KOPT-K1 (cell line): ENCODE results near the gene CERS6.

Experiments used
- H3K27ac ChIP-seq: fragments of 200-600 bp; sonication (generic); 2 replicates; pipeline ENCODE4 v1.5.1; 2016; ENCODE audit warnings: antibody characterized with exemption, mild to moderate bottlenecking, low read depth, low read length; ENCODE audit not compliant: poor library complexity, severe bottlenecking
- H3K36me3 ChIP-seq: fragments of 200-600 bp; sonication (generic); 2 replicates; pipeline ENCODE4 v1.5.1; 2017; ENCODE audit warnings: antibody characterized with exemption, mild to moderate bottlenecking, low read length, moderate library complexity; ENCODE audit not compliant: insufficient read depth
- H3K9me3 ChIP-seq: fragments of 200-600 bp; sonication (generic); 2 replicates; pipeline ENCODE4 v1.5.1; 2017; ENCODE audit warnings: antibody characterized with exemption, low read length, mild to moderate bottlenecking; ENCODE audit not compliant: insufficient read depth, poor library complexity, severe bottlenecking

The CERS6 gene

GRCh38 chr2:168519534-168520308 is 63.6 kb downstream of the CERS6 start:
- no peaks in the 10 kb centered on the region for H3K36me3 ChIP-seq
- H3K9me3 ChIP-seq = no peaks in the 10 kb centered on the region
- H3K27ac ChIP-seq = no peak overlapping the region

GRCh38 chr2:168521053-168521741 is 65.1 kb downstream of the CERS6 start:
- Histone ChIP-seq H3K27ac (no peak overlapping the region), H3K9me3 (no peaks in the 10 kb centered on the region), H3K36me3 (no peaks in the 10 kb centered on the region)

- no peaks in the 10 kb centered on the region for H3K36me3 ChIP-seq
These were observed 66.4 kb downstream of the CERS6 start for GRCh38 chr2:168522446-168522845.

GRCh38 chr2:168524005-168524404 is 67.9 kb downstream of the CERS6 start:
- Histone ChIP-seq H3K9me3 (no peaks in the 10 kb centered on the region), H3K36me3 (no peaks in the 10 kb centered on the region), H3K27ac (no peak overlapping the region)

More at GRCh38 chr2:168522446-168522845, 66.4 kb downstream of the CERS6 start:
- no peaks in the 10 kb centered on the region for H3K9me3 ChIP-seq
- H3K27ac ChIP-seq = no peak overlapping the region

GRCh38 chr2:168525020-168525419 is 68.9 kb downstream of the CERS6 start:
- H3K36me3 ChIP-seq = no peaks in the 10 kb centered on the region
- H3K9me3 ChIP-seq = no peaks in the 10 kb centered on the region
- H3K27ac ChIP-seq = no peak overlapping the region

- Histone ChIP-seq H3K27ac (no peak overlapping the region), H3K9me3 (no peaks in the 10 kb centered on the region), H3K36me3 (no peaks in the 10 kb centered on the region)
These were observed 69.8 kb downstream of the CERS6 start for GRCh38 chr2:168525716-168526446.

GRCh38 chr2:168526641-168527040 is 70.6 kb downstream of the CERS6 start:
- Histone ChIP-seq H3K36me3 (no peaks in the 10 kb centered on the region), H3K9me3 (no peaks in the 10 kb centered on the region), H3K27ac (no peak overlapping the region)

- Histone ChIP-seq H3K27ac (no peak overlapping the region), H3K9me3 (no peaks in the 10 kb centered on the region), H3K36me3 (no peaks in the 10 kb centered on the region)
These were observed 71.9 kb downstream of the CERS6 start for GRCh38 chr2:168528016-168528415.

- no peaks in the 10 kb centered on the region for H3K36me3 ChIP-seq
- peaks cover 1% of the 10 kb centered on the region for H3K9me3 ChIP-seq
- H3K27ac ChIP-seq = no peak overlapping the region
These were observed 72.4 kb downstream of the CERS6 start for GRCh38 chr2:168528469-168528868.

- H3K27ac ChIP-seq = no peak overlapping the region
- peaks cover 9% of the 10 kb centered on the region for H3K9me3 ChIP-seq
These were observed 73.2 kb downstream of the CERS6 start for GRCh38 chr2:168529054-168529833.

GRCh38 chr2:168529900-168530561 is 74.0 kb downstream of the CERS6 start:
- Histone ChIP-seq H3K9me3 (peaks cover 13% of the 10 kb centered on the region), H3K27ac (no peak overlapping the region), H3K36me3 (no peaks in the 10 kb centered on the region)

More at GRCh38 chr2:168529054-168529833, 73.2 kb downstream of the CERS6 start:
- no peaks in the 10 kb centered on the region for H3K36me3 ChIP-seq

- H3K36me3 ChIP-seq = no peaks in the 10 kb centered on the region
- no peak overlapping the region for H3K27ac ChIP-seq
- peaks cover 13% of the 10 kb centered on the region for H3K9me3 ChIP-seq
These were observed 75.0 kb downstream of the CERS6 start for GRCh38 chr2:168530982-168531622.

- Histone ChIP-seq H3K36me3 (no peaks in the 10 kb centered on the region), H3K27ac (no peak overlapping the region), H3K9me3 (peaks cover 30% of the 10 kb centered on the region)
These were observed 78.9 kb downstream of the CERS6 start for GRCh38 chr2:168534926-168535325.
